ENCODE data around the gene ATP2B2. TPM values are rescaled to one million over a fixed set of nuclear protein-coding genes. Genes with fewer than 3 reads are reported as not detected.

The ATP2B2 gene
- total RNA-seq, 1 experiment from 2014 or later, result not detected

DNA sequence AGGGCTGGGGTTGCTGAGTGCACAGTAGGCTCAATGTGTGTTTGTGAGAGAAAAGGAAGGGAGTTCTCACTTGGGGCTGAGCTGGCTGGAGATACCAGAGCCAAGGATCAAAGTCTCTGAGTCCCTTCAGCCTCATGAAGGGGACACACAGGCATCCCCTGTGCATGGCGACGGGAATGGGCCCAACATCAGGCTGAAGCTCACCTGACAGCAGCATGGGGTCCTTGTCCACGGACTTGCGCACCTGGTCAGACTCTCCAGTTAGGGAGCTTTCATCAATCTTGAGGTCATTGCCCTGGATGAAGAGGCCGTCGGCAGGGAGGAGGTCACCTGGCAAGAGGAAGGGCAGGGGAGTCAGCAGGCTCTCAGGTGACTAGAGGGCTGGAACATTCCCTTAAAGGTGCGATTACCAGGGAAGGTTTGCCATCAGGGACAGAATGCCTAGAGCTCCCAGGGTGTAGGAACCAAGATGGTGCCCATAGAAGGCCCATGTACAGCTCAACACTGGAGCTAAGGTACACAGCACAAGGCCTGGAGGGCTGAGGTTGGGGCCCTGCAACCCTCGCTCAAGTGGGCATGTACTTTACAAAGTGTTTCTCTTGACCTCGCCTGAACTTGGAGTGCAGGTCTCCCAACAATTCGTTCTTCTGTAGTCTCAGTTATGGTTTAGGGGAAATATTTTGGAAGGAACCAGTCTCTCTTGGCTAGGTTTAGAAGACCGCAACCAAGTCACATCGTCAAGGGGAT is 104.5 kb downstream of the ATP2B2 start:
- H3K27ac Mint-ChIP-seq (ENCODE audit: unreplicated experiment), result no peak overlapping the region
- CTCF ChIA-PET, result no interaction called here
- Histone ChIP-seq H3K36me3 (ENCODE audit: control insufficient read depth, insufficient read depth, low read length) (no peaks in the 10 kb centered on the region), H3K9me3 (no peaks in the 10 kb centered on the region), H3K27me3 (replicated peaks; ENCODE audit: control insufficient read depth, insufficient read depth, low read length) (no peaks in the 10 kb centered on the region), H3K4me1 (no peaks in the 10 kb centered on the region), H3K4me3 (ENCODE audit: low read depth, low read length) (no peak overlapping the region)
- no peak overlapping the region for H3K4me3 Mint-ChIP-seq (ENCODE audit: unreplicated experiment)
- DNase-seq, result no peak
- intact Hi-C loops (cut with micrococcal nuclease; ENCODE audit: unreplicated experiment), result no loop called here
- no peak for TF ChIP-seq CTCF (IDR thresholded peaks at IDR 0.05; ENCODE audit: insufficient read depth in 1 of 2, low read depth in 1 of 2, low read length in 1 of 2, severe bottlenecking in 1 of 2, unreplicated experiment in 1 of 2)
- no TSS peak for BruUV-seq (replicated peaks)
- H3K27me3 Mint-ChIP-seq (ENCODE audit: insufficient read depth, unreplicated experiment), result peaks cover 13% of the 10 kb centered on the region
- H3K4me1 Mint-ChIP-seq (ENCODE audit: low read depth, unreplicated experiment), result no peaks in the 10 kb centered on the region
- H3K36me3 Mint-ChIP-seq (ENCODE audit: insufficient read depth, unreplicated experiment), result no peaks in the 10 kb centered on the region
- POLR2A ChIA-PET, result no interaction called here
- no peaks in the 10 kb centered on the region for H3K9me3 Mint-ChIP-seq (ENCODE audit: unreplicated experiment)

- POLR2A ChIA-PET, result no interaction called here
- Mint-ChIP-seq H3K27me3 (ENCODE audit: insufficient read depth, unreplicated experiment) (peaks cover 14% of the 10 kb centered on the region), H3K36me3 (ENCODE audit: insufficient read depth, unreplicated experiment) (no peaks in the 10 kb centered on the region), H3K4me1 (ENCODE audit: low read depth, unreplicated experiment) (no peaks in the 10 kb centered on the region), H3K9me3 (ENCODE audit: unreplicated experiment) (no peaks in the 10 kb centered on the region), H3K4me3 (ENCODE audit: unreplicated experiment) (no peak overlapping the region), H3K27ac (ENCODE audit: unreplicated experiment) (no peak overlapping the region)
- Histone ChIP-seq H3K36me3 (ENCODE audit: control insufficient read depth, insufficient read depth, low read length) (no peaks in the 10 kb centered on the region), H3K4me1 (no peaks in the 10 kb centered on the region), H3K9me3 (no peaks in the 10 kb centered on the region), H3K4me3 (ENCODE audit: low read depth, low read length) (no peak overlapping the region), H3K27me3 (replicated peaks; ENCODE audit: control insufficient read depth, insufficient read depth, low read length) (no peaks in the 10 kb centered on the region)
- BruUV-seq (replicated peaks), result no TSS peak
- DNase-seq, result no peak
- intact Hi-C loops (cut with micrococcal nuclease; ENCODE audit: unreplicated experiment), result no loop called here
- no peak for TF ChIP-seq CTCF (IDR thresholded peaks at IDR 0.05; ENCODE audit: insufficient read depth in 1 of 2, low read depth in 1 of 2, low read length in 1 of 2, severe bottlenecking in 1 of 2, unreplicated experiment in 1 of 2)
- CTCF ChIA-PET, result interaction anchor here (0.6 kb wide), 1 partner anchor 43 kb away, joined by 3 read pairs; no protein-coding TSS in a partner anchor
Observed at GRCh38 chr3:10400050-10400748, 105.2 kb downstream of the ATP2B2 start.

DNA sequence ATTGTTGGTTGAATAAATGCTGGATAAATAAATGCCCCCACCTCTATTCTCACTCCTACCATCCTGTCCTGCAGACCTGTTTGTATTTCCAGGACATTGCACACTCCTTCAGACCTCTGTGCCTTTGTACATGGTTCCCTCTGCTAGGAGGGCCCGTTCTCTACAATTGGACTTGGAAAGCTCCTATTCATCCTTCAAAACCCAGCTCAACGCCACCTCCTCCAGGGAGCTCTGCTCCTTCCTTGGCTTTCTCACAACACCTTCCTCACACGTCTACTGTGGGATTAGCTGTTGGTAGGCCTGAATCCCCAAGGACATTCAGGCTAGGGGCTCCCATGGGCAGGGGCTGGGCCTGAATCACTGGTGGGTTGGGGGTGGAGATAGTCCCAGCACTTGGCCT is 105.8 kb downstream of the ATP2B2 start:
- Histone ChIP-seq H3K4me1 (no peaks in the 10 kb centered on the region), H3K9me3 (no peaks in the 10 kb centered on the region), H3K27me3 (replicated peaks; ENCODE audit: control insufficient read depth, insufficient read depth, low read length) (no peaks in the 10 kb centered on the region), H3K36me3 (ENCODE audit: control insufficient read depth, insufficient read depth, low read length) (no peaks in the 10 kb centered on the region), H3K4me3 (ENCODE audit: low read depth, low read length) (no peak overlapping the region)
- intact Hi-C loops (cut with micrococcal nuclease; ENCODE audit: unreplicated experiment), result no loop called here
- Mint-ChIP-seq H3K9me3 (ENCODE audit: unreplicated experiment) (no peaks in the 10 kb centered on the region), H3K27ac (ENCODE audit: unreplicated experiment) (no peak overlapping the region), H3K4me1 (ENCODE audit: low read depth, unreplicated experiment) (no peaks in the 10 kb centered on the region), H3K27me3 (ENCODE audit: insufficient read depth, unreplicated experiment) (peaks cover 17% of the 10 kb centered on the region), H3K36me3 (ENCODE audit: insufficient read depth, unreplicated experiment) (no peaks in the 10 kb centered on the region), H3K4me3 (ENCODE audit: unreplicated experiment) (no peak overlapping the region)
- DNase-seq, result no peak
- POLR2A ChIA-PET, result no interaction called here
- no TSS peak for BruUV-seq (replicated peaks)
- CTCF ChIA-PET, result no interaction called here
- no peak for TF ChIP-seq CTCF (IDR thresholded peaks at IDR 0.05; ENCODE audit: insufficient read depth in 1 of 2, low read depth in 1 of 2, low read length in 1 of 2, severe bottlenecking in 1 of 2, unreplicated experiment in 1 of 2)
